Neuron (in vitro differentiated cells): ENCODE results near the gene ZKSCAN1.
A peak's percentile ranks its signal among the peaks of the same experiment; 100 is the strongest.

Source experiments
- H2AFZ ChIP-seq: one replicate; pipeline ENCODE4 v1.6.1; 2013; ENCODE audit warnings: low read depth, mild to moderate bottlenecking, inconsistent platforms, low read length, moderate library complexity
- H3K27me3 ChIP-seq: one replicate; pipeline ENCODE4 v1.6.1; 2013; ENCODE audit warnings: low read length; ENCODE audit not compliant: insufficient read depth
- H3K36me3 ChIP-seq: one replicate; pipeline ENCODE4 v1.6.1; 2013; ENCODE audit warnings: low read length; ENCODE audit not compliant: insufficient read depth
- H3K4me1 ChIP-seq: one replicate; pipeline ENCODE4 v1.6.1; 2013; ENCODE audit warnings: low read length; ENCODE audit not compliant: insufficient read depth
- H3K4me3 ChIP-seq: 2 replicates; pipeline ENCODE4 v1.5.1; 2013; ENCODE audit warnings: mild to moderate bottlenecking, low read length, moderate library complexity
- H3K9me3 ChIP-seq: one replicate; pipeline ENCODE4 v1.6.1; 2013; ENCODE audit warnings: low read length

The ZKSCAN1 gene

DNA sequence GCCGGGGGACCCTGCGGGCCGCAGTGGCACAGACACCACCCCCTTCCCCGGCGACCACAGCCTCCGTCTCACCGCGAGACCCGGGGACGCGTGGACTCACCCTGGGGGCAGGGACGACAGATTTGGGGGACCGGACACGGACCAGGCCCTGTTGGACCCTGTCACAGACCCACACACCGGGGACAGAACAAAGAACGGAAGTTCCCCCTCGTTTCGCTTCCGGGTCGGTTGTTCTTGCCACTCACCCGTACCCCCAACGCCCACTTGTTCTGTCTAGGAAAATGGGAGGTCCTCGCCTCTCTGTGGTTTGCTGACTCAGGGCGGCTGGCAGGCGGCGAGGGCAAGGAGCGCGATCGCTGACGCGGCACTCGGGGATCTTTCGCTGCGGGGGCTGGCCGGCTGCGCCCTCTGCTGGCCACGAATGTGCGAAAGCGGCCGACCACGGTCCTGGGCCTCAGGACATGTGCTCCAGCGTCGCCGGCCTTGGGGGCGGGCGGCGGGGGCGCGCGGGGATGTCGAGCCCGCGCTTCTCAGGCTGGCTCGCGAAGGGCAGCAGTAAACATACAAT lies 66.2 kb downstream of the ZKSCAN1 start, which contains the start of gene ZNF3:
Gene ZNF3, minus strand, starts transcription at position 189 of the 568 bp plus-strand sequence. CDS start 4,366 bp downstream, outside the sequence.
- Histone ChIP-seq H3K4me3 (peak within 1 kb of the TSS; percentile 99), H3K9me3 (peaks cover 6% of the 10 kb centered on the region), H3K36me3 (peaks cover 32% of the 10 kb centered on the region), H2AFZ (peak within 1 kb of the TSS; percentile 23), H3K4me1 (peaks cover 24% of the 10 kb centered on the region), H3K27me3 (no peaks in the 10 kb centered on the region)

GRCh38 chr7:100082978-100083377 lies 67.6 kb downstream of the ZKSCAN1 start:
- Histone ChIP-seq H3K4me3 (peak overlapping the region; percentile 99), H2AFZ (peak overlapping the region; percentile 23), H3K9me3 (peaks cover 2% of the 10 kb centered on the region), H3K27me3 (no peaks in the 10 kb centered on the region), H3K36me3 (peaks cover 23% of the 10 kb centered on the region), H3K4me1 (peaks cover 24% of the 10 kb centered on the region)

DNA sequence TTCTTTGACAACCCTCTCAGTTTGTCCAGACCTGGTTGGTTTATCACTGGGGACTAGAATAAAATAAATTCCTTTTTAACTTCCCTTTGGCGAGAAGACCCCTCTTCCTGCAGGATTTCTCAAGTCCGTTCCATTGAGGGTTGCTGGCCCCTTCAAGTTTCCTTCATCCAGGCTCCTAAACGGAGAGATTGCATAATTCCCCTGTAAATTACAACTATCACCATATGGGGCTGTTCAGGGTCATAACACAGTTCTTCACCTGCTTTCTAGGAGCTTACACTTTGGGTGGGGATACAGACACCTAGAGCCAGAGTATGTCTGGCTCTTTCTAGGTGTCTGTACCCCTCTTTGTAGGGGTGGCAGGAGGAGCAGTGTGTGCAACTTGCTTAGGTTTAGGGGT lies 70.1 kb downstream of the ZKSCAN1 start:
- Histone ChIP-seq H3K36me3 (peaks cover 3% of the 10 kb centered on the region), H2AFZ (no peak overlapping the region), H3K4me3 (no peak overlapping the region), H3K27me3 (no peaks in the 10 kb centered on the region), H3K4me1 (peaks cover 13% of the 10 kb centered on the region), H3K9me3 (no peaks in the 10 kb centered on the region)

DNA sequence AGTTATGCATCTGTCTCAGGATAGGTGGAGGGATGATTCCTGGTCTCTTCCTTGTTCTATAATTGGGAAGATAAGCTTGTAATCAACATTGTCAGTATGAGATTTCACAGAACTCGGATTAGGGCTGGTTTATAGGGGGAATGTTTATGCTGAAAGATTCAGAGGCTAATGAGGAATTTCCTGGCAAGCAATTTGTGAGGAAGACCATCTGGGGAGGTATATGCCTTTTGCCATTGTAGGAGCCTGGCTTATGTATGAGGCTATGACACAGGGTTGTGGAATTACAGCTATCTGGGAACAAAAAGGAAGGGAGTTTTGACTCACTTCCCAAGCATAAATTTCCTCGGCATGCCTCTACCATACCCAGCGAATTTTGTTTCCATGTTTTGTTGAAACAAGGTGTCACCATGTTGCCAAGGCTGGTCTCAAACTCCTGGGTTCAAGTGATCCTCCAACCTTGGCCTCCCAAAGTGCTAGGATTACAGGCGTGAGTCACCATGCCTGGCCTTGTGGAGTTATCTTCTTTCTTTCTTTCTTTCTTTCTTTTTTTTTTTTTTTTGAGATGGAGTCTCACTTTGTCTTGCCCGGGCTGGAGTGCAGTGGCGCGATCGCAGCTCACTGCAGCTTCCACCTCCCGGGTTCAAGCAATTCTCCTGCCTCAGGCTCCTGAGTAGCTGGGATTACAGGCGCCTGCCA lies 71.8 kb downstream of the ZKSCAN1 start:
- H3K9me3 ChIP-seq, result no peaks in the 10 kb centered on the region
- no peaks in the 10 kb centered on the region for H3K27me3 ChIP-seq
- H3K4me1 ChIP-seq, result peaks cover 11% of the 10 kb centered on the region
- H3K36me3 ChIP-seq, result peaks cover 20% of the 10 kb centered on the region
- no peak overlapping the region for H3K4me3 ChIP-seq
- H2AFZ ChIP-seq, result no peak overlapping the region

- Histone ChIP-seq H3K4me3 (peak overlapping the region; percentile 81), H3K4me1 (peaks cover 6% of the 10 kb centered on the region), H2AFZ (peak overlapping the region; percentile 21), H3K9me3 (no peaks in the 10 kb centered on the region), H3K36me3 (peaks cover 30% of the 10 kb centered on the region), H3K27me3 (no peaks in the 10 kb centered on the region)
Observed at GRCh38 chr7:100088095-100088620, 72.8 kb downstream of the ZKSCAN1 start.

GRCh38 chr7:100088621-100089457 lies 73.4 kb downstream of the ZKSCAN1 start, which contains the start of gene COPS6:
TSS of gene COPS6 (plus strand) at chr7:100088969. CDS start at chr7:100088991, 22 bp downstream.
- Histone ChIP-seq H3K4me3 (peak within 1 kb of the TSS; percentile 81), H2AFZ (peak within 1 kb of the TSS; percentile 21), H3K4me1 (peaks cover 6% of the 10 kb centered on the region), H3K27me3 (no peaks in the 10 kb centered on the region), H3K9me3 (no peaks in the 10 kb centered on the region), H3K36me3 (peaks cover 36% of the 10 kb centered on the region)

GRCh38 chr7:100089458-100090196 lies 74.2 kb downstream of the ZKSCAN1 start:
- Histone ChIP-seq H3K4me3 (peak overlapping the region; percentile 81), H3K27me3 (no peaks in the 10 kb centered on the region), H3K4me1 (peaks cover 6% of the 10 kb centered on the region), H2AFZ (no peak overlapping the region), H3K36me3 (peaks cover 44% of the 10 kb centered on the region), H3K9me3 (no peaks in the 10 kb centered on the region)

GRCh38 chr7:100090527-100091410 lies 75.4 kb downstream of the ZKSCAN1 start:
- no peak overlapping the region for H3K4me3 ChIP-seq
- peaks cover 56% of the 10 kb centered on the region for H3K36me3 ChIP-seq
- H3K27me3 ChIP-seq, result no peaks in the 10 kb centered on the region
- H3K4me1 ChIP-seq, result peaks cover 6% of the 10 kb centered on the region
- H3K9me3 ChIP-seq, result no peaks in the 10 kb centered on the region
- no peak overlapping the region for H2AFZ ChIP-seq
